HG02973 (cell line): ENCODE results near the gene GADD45A.

Experiments used
- ATAC-seq: cut with Tn5 transposase; IDR thresholded peaks from one replicate; pipeline ENCODE4 v1.9.1; 2021; ENCODE audit warnings: moderate library complexity; ENCODE audit not compliant: unreplicated experiment

GADD45A gene

DNA sequence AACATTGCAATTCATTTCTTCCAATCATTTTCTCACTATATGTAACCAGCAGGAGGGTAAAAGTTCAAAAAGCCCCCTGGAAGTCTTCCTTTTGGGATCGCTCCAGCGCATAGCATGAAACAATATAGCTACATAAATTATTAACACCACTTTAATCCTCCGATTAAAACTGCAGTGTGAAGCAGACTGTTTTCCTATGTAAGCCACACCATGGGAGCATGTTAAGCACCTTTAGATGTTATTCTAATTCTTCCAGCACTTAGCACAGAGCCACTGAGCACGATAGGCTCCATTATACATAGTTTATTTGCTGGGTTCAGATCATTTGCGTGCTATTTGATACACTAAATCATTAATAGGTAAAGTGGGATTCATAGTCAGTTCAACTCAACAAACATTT is 18.4 kb upstream of the GADD45A start:
- no peak for ATAC-seq

DNA sequence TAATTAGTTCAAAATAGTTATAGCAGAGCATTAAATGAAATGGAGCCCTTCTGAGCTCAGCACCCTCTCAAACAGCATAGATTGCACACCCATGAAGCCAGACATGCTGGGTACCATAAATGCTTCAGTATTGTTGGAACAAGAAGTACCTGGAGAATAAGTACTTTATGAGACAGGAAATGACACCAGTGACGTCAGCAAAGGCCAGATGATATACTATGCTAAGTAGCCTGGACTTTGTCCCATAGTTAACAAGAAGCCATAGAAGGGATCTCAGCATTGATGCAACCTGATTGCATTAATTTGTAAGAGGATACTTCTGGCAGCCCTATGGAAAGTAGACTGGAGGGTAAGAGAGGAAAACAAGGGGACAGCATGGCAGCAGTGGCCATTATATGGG is 16.3 kb upstream of the GADD45A start:
- ATAC-seq: no peak

DNA sequence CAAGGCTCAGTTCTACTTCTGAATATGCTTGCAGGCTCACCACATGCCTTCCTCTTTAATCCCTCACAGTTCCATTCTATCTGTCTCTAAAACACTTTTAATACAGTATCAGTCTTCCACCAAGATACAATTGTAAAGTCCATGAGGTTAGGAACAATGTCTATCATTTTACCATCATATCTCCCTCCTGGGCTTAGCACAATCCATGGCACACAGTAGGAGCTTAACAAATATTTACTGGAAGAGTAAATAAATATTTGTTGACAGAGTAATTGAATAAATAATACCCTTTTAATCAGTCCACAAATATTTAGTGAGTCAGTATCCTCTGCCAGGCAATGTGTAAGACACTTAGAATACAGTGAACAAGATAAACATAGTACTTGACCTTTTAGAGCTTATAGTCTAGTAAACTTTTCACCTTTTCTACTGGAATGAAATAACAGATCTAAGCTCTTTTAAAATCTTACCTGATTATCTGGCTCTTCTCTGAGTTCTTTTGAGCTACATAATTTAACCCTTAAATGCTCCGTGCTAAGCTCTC is 12.7 kb upstream of the GADD45A start:
- ATAC-seq: no peak

DNA sequence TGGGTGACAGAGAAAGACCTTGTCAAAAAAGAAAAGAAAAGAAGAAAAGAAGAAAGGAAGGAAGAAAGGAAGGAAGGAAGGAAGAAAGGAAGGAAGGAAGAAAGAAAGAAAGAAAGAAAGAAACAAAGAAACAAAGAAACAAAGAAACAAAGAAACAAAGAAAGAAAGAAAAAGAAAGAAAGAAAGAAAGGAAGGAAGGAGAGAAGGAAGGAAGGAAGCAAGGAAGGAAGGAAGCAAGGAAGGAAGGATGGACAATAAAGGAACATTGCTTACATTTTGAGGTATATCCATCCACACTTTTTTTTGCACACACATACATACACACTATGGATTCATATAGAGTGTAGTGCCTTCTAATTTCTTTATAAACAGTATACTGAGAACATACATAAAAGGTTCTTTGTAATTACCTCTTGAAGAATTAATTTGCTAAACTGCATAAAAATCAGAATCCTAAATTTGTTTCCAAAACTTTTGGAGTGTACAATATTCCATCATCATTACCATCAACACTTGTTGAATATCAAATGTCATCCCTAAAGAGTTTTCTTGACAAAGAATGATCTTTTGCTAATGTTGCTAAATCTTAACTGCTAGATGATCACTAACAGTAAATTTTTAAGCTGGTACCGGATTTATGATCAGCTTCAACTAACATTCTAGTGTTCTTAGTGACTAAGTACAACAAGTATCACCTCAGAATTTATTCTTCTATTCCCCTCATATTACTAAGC is 11.4 kb upstream of the GADD45A start:
- ATAC-seq: no peak

DNA sequence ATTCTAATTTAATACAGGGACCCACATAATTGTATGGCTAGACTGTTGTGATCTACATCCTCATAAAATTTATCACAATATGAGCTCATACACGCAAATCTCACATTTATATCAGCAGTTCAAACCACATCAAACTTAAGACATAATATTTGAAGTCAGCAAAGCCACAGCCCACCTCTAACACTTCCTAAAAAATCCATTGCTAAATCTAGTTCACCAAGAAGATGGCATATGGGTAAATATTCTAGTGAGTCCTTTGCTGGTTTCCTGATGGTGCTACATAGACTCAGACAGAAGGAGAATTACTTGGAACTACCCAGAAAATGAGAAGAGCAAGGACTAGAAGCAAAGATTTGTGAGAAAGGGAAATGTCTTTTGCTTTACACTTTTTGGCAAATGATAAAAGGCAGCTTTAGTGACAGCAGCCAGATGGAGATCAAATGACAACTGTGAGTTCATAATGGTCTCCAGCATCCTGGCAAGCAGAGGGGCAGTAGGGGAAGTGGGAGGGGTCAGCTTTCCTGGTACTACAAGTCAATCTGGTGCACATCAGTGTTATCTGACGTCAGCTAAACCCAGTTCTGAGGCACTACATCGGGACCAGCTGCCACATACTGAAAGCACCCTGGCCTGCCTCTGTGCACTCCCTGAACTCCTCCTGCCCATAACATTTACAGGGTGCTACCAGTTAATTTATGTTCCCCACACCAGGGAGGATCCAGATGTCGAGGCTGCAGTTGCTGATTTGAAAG is 10.6 kb upstream of the GADD45A start:
- no peak for ATAC-seq

DNA sequence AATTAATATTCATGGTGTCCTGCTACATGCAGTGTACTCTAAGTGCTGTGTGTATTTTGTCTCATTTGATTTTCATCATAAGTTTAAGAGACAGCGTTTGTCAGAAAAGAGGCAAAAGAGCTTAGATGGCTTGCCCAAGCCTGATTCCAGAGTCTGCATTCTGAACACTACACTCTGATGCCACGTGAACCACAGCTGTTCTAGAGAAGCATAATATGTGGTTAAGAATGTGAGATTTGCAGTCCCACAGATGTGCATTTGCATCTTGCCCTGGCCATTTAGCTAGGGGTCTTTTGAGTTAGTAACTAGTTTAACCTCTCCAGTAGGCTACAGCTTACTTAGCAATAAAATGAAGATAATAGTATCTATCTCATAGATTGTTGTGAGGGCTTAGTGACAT is 9.2 kb upstream of the GADD45A start:
- no peak for ATAC-seq

DNA sequence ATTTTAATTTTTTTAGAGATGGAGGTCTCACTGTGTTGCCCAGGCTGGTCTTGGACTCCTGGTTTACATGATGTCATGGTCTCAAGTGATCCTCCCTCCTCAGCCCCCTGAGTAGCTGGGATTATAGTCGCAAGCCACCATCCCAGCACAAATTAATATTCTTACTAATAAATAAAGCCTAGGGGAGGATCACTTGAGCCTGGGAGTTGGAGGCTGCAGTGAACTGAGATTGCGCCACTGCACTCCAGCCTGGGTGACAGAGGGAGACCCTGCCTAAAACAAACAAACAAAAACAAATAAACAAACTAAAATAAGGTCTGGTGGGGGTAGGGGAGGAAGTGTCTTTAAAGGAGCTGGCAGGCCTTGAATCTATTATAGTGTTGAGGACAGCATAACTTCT is 8.7 kb upstream of the GADD45A start:
- no peak for ATAC-seq

DNA sequence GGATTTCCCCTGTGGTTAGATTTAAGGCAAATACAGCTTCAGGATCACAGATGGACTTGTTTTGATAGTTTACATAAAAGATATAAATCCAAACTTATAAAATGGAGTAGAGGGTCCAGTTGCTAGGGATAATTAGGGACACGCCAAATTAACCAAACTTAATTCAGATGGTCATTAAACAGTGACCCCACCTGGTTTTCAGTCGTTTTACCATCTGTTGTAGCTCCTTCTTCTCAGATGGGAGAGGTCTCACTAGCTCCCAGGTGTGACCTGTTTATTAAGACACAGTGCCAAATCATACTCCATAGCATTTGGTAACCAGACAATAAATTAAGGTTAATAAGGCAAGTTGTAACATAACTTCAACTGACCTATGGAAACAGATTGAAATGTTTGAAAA is 8.1 kb upstream of the GADD45A start:
- ATAC-seq: no peak

DNA sequence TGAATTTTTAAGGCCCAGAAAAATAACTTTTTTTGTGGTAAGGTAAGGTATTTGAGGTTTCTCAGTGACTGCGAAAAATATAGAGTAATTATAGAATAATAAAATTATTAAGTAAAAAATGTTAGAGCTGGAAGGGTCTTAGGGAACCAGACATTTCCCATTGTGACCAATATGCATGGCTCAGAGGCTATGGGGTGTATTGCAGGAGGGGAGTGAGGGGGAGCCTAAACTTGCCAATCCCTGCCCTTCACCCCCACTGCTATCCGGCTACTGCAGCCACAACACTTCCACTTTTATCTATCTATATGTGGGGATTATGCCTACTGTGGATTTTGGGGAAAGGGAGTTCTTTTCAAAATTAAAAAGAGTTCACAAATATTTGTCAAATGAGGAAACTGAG is 7.6 kb upstream of the GADD45A start:
- ATAC-seq: no peak

DNA sequence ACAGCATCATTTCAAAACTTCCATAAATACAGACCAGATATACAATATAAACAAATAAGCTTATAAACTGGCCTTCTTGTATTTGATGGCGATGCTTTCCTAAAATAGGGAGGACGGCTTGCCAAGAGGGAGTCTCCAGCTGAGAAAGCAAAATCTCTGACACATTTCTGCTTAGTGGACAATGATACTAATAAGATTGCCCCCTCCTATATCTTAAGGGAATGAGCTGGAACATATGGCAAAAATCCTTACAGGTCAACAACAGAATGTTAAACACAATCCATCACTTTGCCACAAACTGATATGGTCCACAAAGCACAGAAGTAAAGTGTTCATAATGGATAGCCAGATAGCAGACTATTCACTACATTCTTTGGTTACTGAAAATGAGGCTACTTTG is 7.1 kb upstream of the GADD45A start:
- ATAC-seq: no peak

DNA sequence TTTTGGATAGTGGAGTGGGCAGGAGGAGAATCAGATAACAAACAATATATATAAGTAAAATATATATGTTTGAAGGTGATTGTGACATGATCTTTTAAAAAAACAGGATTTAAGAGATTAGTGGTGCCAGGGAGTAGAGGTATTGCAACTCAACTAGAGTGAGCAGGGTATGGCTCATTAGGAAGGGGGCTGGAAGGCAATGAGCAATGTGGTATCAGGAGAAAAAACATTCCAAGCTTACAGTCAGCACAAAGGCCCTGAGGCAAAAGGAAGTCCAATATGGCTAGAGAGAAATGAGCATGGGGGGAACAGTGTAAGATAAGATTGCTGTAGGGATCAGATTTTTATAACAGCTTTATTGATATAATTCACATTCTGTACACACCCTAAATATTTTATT is 5.3 kb upstream of the GADD45A start:
- ATAC-seq: no peak

DNA sequence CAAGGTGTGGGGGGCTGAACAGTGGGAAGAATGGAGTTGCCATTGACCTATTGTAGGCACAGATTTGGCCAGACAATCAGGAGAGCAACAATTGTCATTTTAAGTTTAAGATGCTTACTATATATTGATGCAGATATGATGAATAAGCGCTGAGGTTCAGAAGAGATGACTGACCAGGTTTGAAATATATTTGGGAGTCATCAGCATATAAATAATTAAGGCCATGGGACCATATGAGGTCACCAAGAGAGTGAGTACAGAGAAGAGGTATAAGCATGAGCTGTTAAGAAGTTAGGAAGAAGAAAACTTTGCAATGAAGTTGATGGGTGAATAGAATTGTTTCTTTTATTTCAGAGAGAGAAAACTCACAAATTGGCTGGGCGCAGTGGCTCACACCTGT is 4.5 kb upstream of the GADD45A start:
- ATAC-seq: no peak

DNA sequence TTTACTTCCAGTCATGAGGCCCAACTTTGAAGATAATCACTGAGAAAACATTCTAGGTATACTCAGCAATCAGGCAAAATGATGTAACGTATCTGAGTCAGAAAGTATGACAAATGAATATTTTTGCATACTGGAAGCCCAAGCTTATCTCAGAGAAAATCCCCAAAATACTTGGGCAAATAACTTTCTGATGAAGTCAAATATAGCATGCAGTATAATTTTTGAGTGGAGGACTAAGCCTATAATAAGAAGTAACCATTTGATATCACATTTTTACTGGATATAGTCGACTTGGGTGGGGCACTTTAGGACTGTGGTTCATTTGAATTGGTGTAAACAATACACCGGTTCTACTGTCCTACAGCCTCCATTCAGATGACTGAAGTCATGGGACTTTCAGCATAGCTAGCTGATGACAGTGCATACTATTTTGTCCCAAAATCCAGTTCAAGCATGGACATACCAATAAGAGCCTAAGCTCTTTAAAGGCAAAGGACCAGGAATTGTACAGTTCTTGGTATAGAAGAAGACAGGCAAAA is 2.3 kb upstream of the GADD45A start:
- ATAC-seq: no peak

DNA sequence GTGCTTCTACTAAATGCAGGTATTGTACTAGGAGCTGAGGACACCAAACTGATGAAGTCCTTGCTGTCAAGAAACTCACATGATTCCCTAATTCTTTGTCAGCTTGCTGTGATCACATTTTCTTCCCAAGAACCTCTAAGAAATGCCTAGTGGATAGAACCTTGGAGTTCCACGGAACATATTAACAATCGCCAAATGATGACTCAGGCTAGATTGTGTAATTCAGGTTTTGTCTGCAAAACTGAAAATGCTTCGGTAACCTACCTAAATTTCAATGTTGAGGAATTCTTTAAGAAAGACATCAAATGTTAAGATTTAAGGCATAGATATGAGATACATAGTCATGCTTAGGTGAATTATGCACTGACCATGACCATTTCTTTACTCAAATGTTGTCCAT is 1.7 kb upstream of the GADD45A start:
- ATAC-seq: no peak

DNA sequence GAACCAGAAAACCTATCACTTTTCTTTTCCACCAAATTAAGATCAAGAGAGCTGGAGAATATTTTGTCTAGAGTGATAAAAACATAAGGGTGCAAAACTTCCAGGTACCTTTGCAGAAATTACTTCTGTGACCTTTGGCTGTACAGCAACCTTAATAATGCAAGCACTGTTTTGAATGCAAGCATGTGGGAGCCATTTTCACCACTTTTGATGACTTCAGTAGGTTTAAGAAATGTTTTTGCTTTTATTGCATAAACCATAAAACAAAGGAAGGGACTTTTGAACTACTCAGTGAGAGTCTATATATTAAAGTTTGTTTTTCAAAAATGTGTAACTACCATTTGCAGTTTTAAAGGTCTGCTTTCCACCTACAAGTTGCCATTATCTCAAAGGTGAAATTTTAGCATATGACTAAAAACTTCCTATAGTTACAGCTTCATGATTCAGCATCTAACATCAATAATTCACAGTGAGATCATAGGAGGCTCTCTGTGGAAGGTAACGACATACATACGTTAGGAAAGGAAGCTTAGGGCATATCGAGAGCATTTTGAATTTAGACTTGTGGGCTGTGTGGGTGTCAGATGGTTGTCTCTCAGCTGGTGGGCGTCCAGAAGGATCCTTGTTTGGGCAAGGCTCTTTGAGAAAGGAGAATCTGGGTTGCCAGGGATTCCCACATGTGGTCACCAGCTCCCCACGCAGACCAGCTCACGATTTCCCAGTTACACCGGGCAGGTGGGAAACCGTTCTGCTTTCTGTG is 1.1 kb upstream of the GADD45A start:
- no peak for ATAC-seq

DNA sequence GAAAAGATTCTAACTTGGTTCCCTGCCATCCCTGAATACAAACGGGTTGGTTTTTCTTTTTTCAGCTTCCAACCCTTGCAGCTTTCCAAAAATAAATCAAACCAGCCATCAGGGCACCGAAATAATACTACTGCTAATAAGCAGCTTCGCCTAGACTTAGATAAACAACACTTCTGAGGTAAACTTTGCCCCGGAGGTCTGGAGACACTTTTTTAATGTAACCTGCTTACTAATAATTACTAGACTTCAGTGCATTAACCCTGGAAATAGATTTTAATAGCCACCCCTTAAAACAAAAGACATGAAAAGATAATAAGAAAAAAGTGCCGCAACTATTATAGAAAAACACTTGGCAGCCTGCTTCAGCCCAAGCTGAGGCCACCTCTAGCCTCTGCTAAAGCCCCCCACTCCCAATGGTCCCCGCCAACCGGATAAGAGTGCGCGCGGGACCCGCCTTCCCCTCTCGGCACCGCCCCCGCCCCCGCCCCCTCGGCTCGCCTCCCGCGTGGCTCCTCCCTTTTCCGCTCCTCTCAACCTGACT is 405 bp upstream of the GADD45A start:
- no peak for ATAC-seq

DNA sequence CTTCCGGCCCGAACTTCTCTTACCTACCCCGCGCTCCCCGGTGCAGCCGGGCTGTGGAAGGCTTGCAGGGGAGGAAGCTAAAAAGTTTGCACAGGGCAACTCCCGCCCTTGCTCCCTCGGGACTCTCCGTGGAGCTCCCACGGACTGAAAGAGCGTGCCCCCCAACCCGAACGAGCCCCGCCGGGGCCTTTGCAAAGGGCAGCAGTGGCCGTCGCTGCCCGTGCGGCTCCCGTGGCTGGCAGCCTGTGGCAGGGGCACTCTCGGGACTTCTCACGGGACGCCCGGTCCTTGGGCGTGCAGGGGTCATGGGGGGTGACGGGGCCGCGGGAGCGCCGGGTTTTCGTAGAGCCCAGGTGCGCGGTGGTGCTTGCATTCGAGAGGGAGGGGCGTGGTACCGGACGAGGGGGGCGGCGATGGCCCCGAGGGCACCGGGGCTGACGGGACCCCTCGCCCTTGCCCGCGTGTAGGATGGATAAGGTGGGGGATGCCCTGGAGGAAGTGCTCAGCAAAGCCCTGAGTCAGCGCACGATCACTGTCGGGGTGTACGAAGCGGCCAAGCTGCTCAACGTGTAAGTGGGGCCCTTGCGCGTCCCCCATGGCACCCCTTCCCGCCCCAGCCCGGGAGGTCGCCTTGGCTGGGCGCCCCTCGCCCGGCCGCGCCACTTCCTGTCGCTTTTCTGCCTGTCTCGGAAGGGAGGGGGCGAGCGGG is 711 bp downstream of the GADD45A start:
- peak; percentile 12 for ATAC-seq

DNA sequence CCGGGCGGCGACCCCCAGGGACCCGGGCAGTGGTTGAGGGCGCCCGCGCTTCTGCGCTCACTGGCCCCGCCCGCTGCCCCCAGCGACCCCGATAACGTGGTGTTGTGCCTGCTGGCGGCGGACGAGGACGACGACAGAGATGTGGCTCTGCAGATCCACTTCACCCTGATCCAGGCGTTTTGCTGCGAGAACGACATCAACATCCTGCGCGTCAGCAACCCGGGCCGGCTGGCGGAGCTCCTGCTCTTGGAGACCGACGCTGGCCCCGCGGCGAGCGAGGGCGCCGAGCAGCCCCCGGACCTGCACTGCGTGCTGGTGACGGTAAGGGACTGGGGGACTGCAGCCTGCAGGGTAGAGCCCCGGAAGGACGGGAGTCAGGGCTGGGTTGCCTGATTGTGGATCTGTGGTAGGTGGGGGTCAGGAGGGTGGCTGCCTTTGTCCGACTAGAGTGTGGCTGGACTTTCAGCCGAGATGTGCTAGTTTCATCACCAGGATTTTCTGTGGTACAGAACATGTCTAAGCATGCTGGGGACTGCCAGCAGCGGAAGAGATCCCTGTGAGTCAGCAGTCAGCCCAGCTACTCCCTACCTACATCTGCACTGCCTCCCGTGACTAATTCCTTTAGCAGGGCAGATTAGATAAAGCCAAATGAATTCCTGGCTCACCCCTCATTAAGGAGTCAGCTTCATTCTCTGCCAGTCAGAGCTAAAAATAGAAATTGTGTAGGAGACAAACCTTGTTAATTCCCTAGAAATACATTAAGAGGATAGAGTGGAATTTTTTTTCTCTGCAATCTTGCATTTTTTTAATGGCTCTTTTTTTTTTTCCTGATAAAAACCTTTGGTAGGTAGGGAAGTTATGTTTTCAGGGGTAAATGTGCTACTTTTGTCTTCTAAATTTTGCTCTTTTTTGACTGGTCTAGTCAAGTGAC is 1.5 kb downstream of the GADD45A start:
- peak; percentile 23 for ATAC-seq

DNA sequence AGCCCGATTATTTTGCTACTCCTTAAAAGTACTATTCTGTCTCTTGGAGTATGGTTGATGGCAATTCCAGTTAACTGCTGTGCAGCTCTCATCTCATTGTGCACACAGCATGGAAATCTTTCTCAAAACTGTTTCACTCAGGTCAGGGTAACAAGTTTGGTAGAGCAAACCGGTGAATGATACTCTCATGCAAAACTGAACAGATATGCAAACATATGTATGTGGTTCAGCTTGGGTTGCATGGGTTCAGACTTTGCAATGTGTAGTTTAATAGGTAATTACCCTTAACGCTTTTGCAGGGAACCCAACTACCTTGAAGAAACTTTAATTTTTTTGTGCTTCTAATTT is 2.2 kb downstream of the GADD45A start:
- no peak for ATAC-seq

DNA sequence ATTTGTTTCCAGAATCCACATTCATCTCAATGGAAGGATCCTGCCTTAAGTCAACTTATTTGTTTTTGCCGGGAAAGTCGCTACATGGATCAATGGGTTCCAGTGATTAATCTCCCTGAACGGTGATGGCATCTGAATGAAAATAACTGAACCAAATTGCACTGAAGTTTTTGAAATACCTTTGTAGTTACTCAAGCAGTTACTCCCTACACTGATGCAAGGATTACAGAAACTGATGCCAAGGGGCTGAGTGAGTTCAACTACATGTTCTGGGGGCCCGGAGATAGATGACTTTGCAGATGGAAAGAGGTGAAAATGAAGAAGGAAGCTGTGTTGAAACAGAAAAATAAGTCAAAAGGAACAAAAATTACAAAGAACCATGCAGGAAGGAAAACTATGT is 2.6 kb downstream of the GADD45A start:
- no peak for ATAC-seq
